LNCAP (cell line): Measurements from ENCODE around the gene ARHGEF1.

Experiments
- CTCF ChIP-seq: fragments of 450-650 bp; IDR thresholded peaks from 2 replicates; pipeline ENCODE4 v1.5.1; 2017; ENCODE audit warnings: mild to moderate bottlenecking

ARHGEF1 gene

GRCh38 chr19:41939861-41940730 lies 57.1 kb downstream of the ARHGEF1 start:
- TF ChIP-seq CTCF = no peak

DNA sequence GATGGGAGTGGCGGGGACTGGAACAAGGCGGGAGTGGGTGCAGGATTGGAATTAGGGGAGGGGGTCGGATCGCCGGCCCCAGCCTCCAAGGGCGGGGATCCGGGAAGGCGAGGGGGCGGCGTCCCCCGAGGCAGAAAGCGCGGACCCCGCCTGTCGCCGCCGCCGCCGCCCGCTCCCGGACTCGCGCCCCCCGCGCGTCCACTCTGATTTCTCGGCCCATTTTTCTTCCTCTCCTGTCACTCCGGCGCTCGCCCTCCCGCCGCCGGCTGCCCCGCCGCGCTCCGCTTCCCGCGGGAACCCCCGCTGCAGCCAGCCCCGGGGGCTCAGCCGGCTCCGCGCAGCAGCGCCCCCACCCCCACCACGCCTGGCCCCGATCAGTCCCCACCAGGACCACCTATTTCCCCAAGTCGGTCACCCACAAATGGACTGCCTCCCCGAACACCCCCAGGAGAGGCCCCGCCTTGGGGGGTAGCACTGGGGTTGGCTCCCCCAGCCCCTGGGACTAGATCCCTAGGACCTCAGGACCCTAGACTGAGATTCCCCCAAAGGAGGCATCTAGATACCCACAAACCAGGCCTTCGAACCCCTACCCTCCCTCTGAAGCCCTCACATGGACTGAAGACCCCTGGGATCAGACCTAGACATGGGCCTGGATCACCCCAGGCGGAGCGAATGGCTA lies 57.9 kb downstream of the ARHGEF1 start:
- no peak for TF ChIP-seq CTCF

GRCh38 chr19:41941410-41942202 lies 58.6 kb downstream of the ARHGEF1 start:
- TF ChIP-seq CTCF = no peak

DNA sequence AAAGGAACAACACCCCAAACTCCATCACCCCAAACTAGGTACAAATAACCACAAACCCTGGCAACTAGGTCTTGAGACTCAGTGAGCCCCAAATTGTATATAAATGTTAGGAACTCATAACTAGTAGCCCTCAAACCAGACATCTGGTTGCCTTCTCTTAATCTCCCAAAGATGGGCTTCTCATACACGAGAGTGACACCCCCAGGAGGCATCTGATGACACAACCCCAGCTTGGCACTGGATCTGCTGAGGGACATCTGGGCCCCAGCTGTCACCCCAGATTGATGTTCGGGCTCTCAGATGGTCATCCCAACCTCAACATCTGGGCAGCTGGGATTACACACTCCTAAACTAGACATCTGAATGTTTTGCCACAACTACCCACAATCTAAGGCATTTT lies 61.4 kb downstream of the ARHGEF1 start:
- TF ChIP-seq CTCF = no peak

GRCh38 chr19:41945135-41945766 lies 62.3 kb downstream of the ARHGEF1 start:
- no peak for TF ChIP-seq CTCF

DNA sequence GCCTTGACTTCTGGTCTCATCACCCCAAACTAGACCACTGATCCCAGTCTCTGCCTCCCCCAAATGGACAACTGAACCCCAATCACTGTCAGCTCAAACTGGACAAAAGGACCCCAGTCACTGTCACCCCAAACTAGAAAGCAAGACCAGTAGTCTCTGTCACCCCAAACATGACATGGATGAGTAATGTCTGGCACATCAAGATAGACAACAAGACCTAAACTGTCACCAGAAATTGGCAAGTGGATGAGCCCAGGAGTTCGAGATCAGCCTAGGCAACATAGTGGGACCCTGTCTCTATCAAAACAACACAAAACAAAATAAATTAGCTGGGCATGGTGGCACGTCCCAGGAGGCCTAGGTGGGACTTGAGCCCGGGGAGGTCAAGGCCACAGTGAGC lies 64.1 kb downstream of the ARHGEF1 start:
- no peak for TF ChIP-seq CTCF

- TF ChIP-seq CTCF = peak; percentile 76
Observed at GRCh38 chr19:41951686-41952172, 68.7 kb downstream of the ARHGEF1 start.
